GM04504 (cell line): Measurements from ENCODE around the gene AADACL2.
"Not testable (repeated sequence)": the region's sequence is repeated elsewhere in the genome, so short reads cannot be mapped to it uniquely, and the experiment has no call there.

Experiments used
- DNase-seq: peaks from one replicate; pipeline ENCODE4 v3.0.0-alpha.2; 2012; ENCODE audit warnings: low read depth

Gene AADACL2

GRCh38 chr3:151765685-151766084, 32.0 kb downstream of the AADACL2 start:
- no peak for DNase-seq

- DNase-seq = no peak
Observed at GRCh38 chr3:151766454-151766853, 32.7 kb downstream of the AADACL2 start.

- DNase-seq = no peak
Observed at GRCh38 chr3:151768393-151768930, 34.7 kb downstream of the AADACL2 start.

GRCh38 chr3:151769175-151769574, 35.4 kb downstream of the AADACL2 start:
- DNase-seq = no peak

GRCh38 chr3:151770956-151771355, 37.2 kb downstream of the AADACL2 start:
- DNase-seq = no peak

GRCh38 chr3:151772825-151773480, 39.2 kb downstream of the AADACL2 start:
- DNase-seq = no peak

- DNase-seq = no peak
Observed at GRCh38 chr3:151774235-151774634, 40.5 kb downstream of the AADACL2 start.

- no peak for DNase-seq
Observed at GRCh38 chr3:151774910-151775309, 41.2 kb downstream of the AADACL2 start.

GRCh38 chr3:151775314-151776258, 41.9 kb downstream of the AADACL2 start:
- no peak for DNase-seq

GRCh38 chr3:151776259-151776740, 42.6 kb downstream of the AADACL2 start:
- DNase-seq = no peak

GRCh38 chr3:151777880-151778279, 44.2 kb downstream of the AADACL2 start:
- DNase-seq = no peak

GRCh38 chr3:151787626-151788025, 53.9 kb downstream of the AADACL2 start:
- no peak for DNase-seq

- DNase-seq = no peak
Observed at GRCh38 chr3:151788401-151788800, 54.7 kb downstream of the AADACL2 start.

- DNase-seq = no peak
Observed at GRCh38 chr3:151789853-151790463, 56.2 kb downstream of the AADACL2 start.

GRCh38 chr3:151790763-151791162, 57.0 kb downstream of the AADACL2 start:
- DNase-seq = not testable (repeated sequence)

- DNase-seq = no peak
Observed at GRCh38 chr3:151792411-151792810, 58.7 kb downstream of the AADACL2 start.

GRCh38 chr3:151793636-151794035, 59.9 kb downstream of the AADACL2 start:
- DNase-seq = no peak

GRCh38 chr3:151794080-151794479, 60.4 kb downstream of the AADACL2 start:
- no peak for DNase-seq

- peak; percentile 54 for DNase-seq
Observed at GRCh38 chr3:151795276-151795675, 61.5 kb downstream of the AADACL2 start.

- no peak for DNase-seq
Observed at GRCh38 chr3:151796105-151796680, 62.5 kb downstream of the AADACL2 start.

- no peak for DNase-seq
Observed at GRCh38 chr3:151798466-151798865, 64.7 kb downstream of the AADACL2 start.

- no peak for DNase-seq
Observed at GRCh38 chr3:151800431-151800830, 66.7 kb downstream of the AADACL2 start.
